Ovary (tissue), 9 donors: ENCODE measurements around the gene DIS3. TPM values are rescaled to one million over a fixed set of nuclear protein-coding genes. Genes with fewer than 3 reads are reported as not detected.
"Not testable (repeated sequence)": the region's sequence is repeated elsewhere in the genome, so short reads cannot be mapped to it uniquely, and the experiment has no call there.

Source experiments
- DNase-seq, 5 donors: peaks; one replicate each; pipeline ENCODE4 v3.0.0-alpha.2; 2019 to 2020
- H3K27ac ChIP-seq, 2 donors: fragments of 200-600 bp; one replicate each; pipeline versions ENCODE4 v1.5.1 to v1.8.0; 2019 to 2022
- H3K27me3 ChIP-seq: fragments of 200-600 bp; one replicate; pipeline ENCODE4 v1.8.0; 2022
- H3K36me3 ChIP-seq: fragments of 200-600 bp; sonication (generic); one replicate; pipeline ENCODE4 v1.5.1; 2019
- H3K4me1 ChIP-seq: one replicate; pipeline ENCODE4 v1.8.1; 2013; ENCODE audit warnings: mild to moderate bottlenecking, moderate library complexity; ENCODE audit not compliant: insufficient read depth
- H3K4me3 ChIP-seq: fragments of 200-600 bp; sonication (generic); one replicate; pipeline ENCODE4 v1.5.1; 2017
- H3K9me3 ChIP-seq, 2 donors: fragments of 200-600 bp in 1 of 2; sonication (generic) in 1 of 2; one replicate each; pipeline versions ENCODE4 v1.5.1 to v1.8.1; 2013 to 2019; ENCODE audit warnings: mild to moderate bottlenecking in 1 of 2, moderate library complexity in 1 of 2
- EP300 ChIP-seq: sonication (generic); formaldehyde crosslinking; IDR thresholded peaks from one replicate; pipeline ENCODE4 v1.6.1; 2017; ENCODE audit warnings: antibody characterized with exemption
- POLR2A ChIP-seq: fragments of 450-650 bp; IDR thresholded peaks from one replicate; pipeline ENCODE4 v1.6.1; 2017; ENCODE audit warnings: antibody characterized with exemption, mild to moderate bottlenecking, moderate library complexity
- WGBS, 3 donors: extraction: QIAGEN DNeasy Blood & Tissue Kit in 1 of 3; methylation state at CpG; one replicate each; pipeline versions ENCODE4 v1.1.5 to v1.1.7; 2013 to 2017; 5-methylcytosine and 5-hydroxymethylcytosine counted together
- intact Hi-C, 4 donors: fragments of 100-400 bp; cut with DNase I; formaldehyde crosslinking; loops; one replicate each; pipeline versions ENCODE4 v1.11.0 to v1.15.1; 2022 to 2023
- polyA plus RNA-seq, 2 donors: library from polyadenylated mRNA; stranded (reverse); fragments of 200-250 nt in 1 of 2; fragments of 350-450 nt in 1 of 2; fragmentation: Illumina TruSeq in 1 of 2; extraction: RNeasy Lipid Tissue Mini Kit (QIAGEN cat#74804) in 1 of 2; gene quantifications; one replicate each; pipeline ENCODE4 v1.2.3, GENCODE V29; 2013 to 2014
- total RNA-seq, 7 donors: library from RNA; depleted of rRNA in 2 of 7; stranded (reverse); fragments of >200 nt in 2 of 7; fragmentation: NEBNext Ultra II Directional in 3 of 7; extraction: Animal tissue kit (Norgen Biotek cat#: 25700) in 3 of 7; gene quantifications; one replicate each; pipeline versions ENCODE4 v1.1.0 to v1.2.4, GENCODE V29; 2016 to 2023
- TF ChIP-seq, protein P1 (sequence below), 3 donors: fragments of 450-650 bp in 2 of 3; fragments of 200-600 bp in 1 of 3; IDR thresholded peaks; one replicate each; pipeline versions ENCODE4 v1.5.1 to v1.8.0; 2016 to 2022; ENCODE audit warnings: antibody characterized with exemption in 3 of 3, mild to moderate bottlenecking in 1 of 3
- donor health status: DM: no; HTN: no; CAD: no; lungs with moderate emphysema.
- donor health status: DM: no; HTN: no; CAD: no.
- donor health status: Bipolar disorder and iron deficiency.
- donor health status: DM: yes; HTN: yes; CAD: no.
- donor health status: DM: no; HTN: no; CAD: no.
- donor health status: DM: yes; HTN: yes; CAD: no.

DIS3 gene
- total and polyA plus RNA-seq, 9 donors = 10.7 to 30.3 (median 26.4) TPM

DNA sequence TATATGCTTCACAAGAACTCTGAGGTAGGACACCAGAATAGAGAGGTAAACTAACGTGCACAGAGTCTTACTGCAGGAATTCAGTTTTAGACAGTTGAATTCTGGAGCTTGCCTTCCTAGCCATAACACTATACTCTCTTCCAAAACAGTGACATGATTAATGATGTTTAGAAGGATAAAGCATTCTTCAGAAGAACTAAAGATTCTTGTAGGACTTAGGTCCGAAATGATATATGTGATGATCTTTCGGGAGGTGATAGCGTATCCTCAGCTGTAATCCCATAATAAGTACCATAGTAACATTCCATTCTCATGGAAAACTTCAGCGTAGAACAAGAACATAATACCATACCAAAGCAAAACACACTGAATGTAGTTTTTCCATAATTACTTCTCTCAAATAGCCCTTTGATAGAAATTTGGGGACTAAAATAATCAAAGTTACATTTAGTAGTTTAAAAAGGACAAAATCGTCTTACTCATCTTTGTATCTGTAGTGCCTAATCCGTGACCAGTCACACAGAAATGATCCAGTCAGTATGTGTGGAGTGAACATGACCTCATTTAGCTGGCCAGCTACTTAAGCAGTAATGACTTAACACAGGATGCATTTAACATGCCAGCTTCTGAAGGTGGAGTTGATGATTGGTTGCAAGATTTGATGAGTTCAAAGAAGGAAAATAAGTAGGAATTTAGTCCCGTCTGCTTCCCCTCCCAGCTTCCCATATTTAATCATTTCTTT lies 38.6 kb upstream of the DIS3 start:
- H3K4me1 ChIP-seq = no peaks in the 10 kb centered on the region
- H3K36me3 ChIP-seq = no peaks in the 10 kb centered on the region
- DNase-seq = no peak
- no peaks in the 10 kb centered on the region for H3K27me3 ChIP-seq
- no peak overlapping the region for H3K27ac ChIP-seq
- no peaks in the 10 kb centered on the region for H3K9me3 ChIP-seq
- no peak overlapping the region for H3K4me3 ChIP-seq
- WGBS, 3 donors = 26 to 31% (median 29%) methylated on average over 8 of the region's 8 CpGs
- TF ChIP-seq EP300 = no peak
- TF ChIP-seq, protein P1, sequence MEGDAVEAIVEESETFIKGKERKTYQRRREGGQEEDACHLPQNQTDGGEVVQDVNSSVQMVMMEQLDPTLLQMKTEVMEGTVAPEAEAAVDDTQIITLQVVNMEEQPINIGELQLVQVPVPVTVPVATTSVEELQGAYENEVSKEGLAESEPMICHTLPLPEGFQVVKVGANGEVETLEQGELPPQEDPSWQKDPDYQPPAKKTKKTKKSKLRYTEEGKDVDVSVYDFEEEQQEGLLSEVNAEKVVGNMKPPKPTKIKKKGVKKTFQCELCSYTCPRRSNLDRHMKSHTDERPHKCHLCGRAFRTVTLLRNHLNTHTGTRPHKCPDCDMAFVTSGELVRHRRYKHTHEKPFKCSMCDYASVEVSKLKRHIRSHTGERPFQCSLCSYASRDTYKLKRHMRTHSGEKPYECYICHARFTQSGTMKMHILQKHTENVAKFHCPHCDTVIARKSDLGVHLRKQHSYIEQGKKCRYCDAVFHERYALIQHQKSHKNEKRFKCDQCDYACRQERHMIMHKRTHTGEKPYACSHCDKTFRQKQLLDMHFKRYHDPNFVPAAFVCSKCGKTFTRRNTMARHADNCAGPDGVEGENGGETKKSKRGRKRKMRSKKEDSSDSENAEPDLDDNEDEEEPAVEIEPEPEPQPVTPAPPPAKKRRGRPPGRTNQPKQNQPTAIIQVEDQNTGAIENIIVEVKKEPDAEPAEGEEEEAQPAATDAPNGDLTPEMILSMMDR (IDR thresholded peaks at IDR 0.05) = no peak
- intact Hi-C loops = no loop called here

GRCh38 chr13:72808917-72809500 lies 27.3 kb upstream of the DIS3 start:
- WGBS, 3 donors = 0 to 5% (median 4%) methylated on average over 1 of the region's 1 CpG
- Histone ChIP-seq H3K4me3 (no peak overlapping the region), H3K27me3 (no peaks in the 10 kb centered on the region), H3K4me1 (no peaks in the 10 kb centered on the region), H3K36me3 (no peaks in the 10 kb centered on the region), H3K27ac (no peak overlapping the region), H3K9me3 (no peaks in the 10 kb centered on the region)
- intact Hi-C loops = no loop called here
- DNase-seq = no peak
- TF ChIP-seq, protein P1 (IDR thresholded peaks at IDR 0.05) = peak in 1 of 3 donors; percentile 33
- TF ChIP-seq EP300 = no peak

- 98 to 100% (median 100%) methylated on average over 1 of the region's 1 CpG for WGBS, 3 donors
- H3K27ac ChIP-seq, H3K36me3 ChIP-seq, H3K9me3 ChIP-seq, H3K4me3 ChIP-seq, H3K4me1 ChIP-seq, H3K27me3 ChIP-seq, intact Hi-C loops, DNase-seq: not testable (repeated sequence)
These were observed 24.8 kb upstream of the DIS3 start for GRCh38 chr13:72806514-72806913.

DNA sequence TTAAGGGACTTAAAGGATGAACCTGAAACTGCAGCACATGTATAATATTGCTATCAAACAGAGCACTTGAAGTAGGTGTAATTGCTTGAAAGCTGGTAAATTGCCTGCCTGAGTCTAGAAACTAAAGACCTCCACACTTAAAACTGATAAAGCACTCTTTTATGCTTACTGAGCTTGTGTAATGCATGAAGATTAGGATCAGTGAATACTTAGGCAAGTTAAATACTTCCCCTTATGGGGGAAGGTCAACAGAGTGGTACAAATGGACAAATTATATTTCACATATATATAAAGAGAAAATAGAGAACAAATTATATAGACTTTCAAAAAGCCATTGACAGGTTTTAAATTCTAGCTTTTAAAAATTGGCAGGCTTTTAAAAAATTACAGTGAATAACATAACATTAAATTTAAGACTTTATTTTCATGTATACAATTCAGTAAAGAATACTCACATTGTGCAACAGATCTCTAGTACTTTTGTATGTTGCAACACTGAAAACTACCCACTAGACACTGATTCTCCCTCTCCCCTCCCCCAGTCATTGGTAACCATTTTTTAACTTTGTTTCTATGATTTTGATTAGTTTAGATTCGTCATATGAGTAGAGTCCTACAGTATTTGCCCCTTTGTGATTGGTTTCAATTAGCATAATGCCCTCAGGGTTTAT lies 24.1 kb upstream of the DIS3 start:
- 96 to 100% (median 97%) methylated on average over 1 of the region's 1 CpG for WGBS, 3 donors
- intact Hi-C loops = no loop called here
- no peak for TF ChIP-seq POLR2A
- no peak for TF ChIP-seq EP300

GRCh38 chr13:72804301-72804700 lies 22.6 kb upstream of the DIS3 start:
- TF ChIP-seq POLR2A (no peak), EP300 (no peak)
- TF ChIP-seq, protein P1 (IDR thresholded peaks at IDR 0.05) = no peak
- intact Hi-C loops = no loop called here
- no peak for DNase-seq

More for the DNA sequence above, 24.1 kb upstream of the DIS3 start:
- Histone ChIP-seq H3K4me3 (no peak overlapping the region), H3K27me3 (no peaks in the 10 kb centered on the region), H3K9me3 (no peaks in the 10 kb centered on the region), H3K36me3 (no peaks in the 10 kb centered on the region), H3K4me1 (no peaks in the 10 kb centered on the region), H3K27ac (no peak overlapping the region)
- DNase-seq = no peak

More at GRCh38 chr13:72804301-72804700, 22.6 kb upstream of the DIS3 start:
- Histone ChIP-seq H3K36me3 (no peaks in the 10 kb centered on the region), H3K27me3 (no peaks in the 10 kb centered on the region), H3K4me1 (no peaks in the 10 kb centered on the region), H3K9me3 (no peaks in the 10 kb centered on the region), H3K4me3 (no peak overlapping the region), H3K27ac (no peak overlapping the region)
- WGBS, 3 donors = 88 to 97% (median 96%) methylated on average over 1 of the region's 1 CpG
